COLO668 (cell line): Measurements from ENCODE around the gene AFG1L.
A peak's percentile ranks its signal among the peaks of the same experiment; 100 is the strongest.
"Not testable (repeated sequence)": the region's sequence is repeated elsewhere in the genome, so short reads cannot be mapped to it uniquely, and the experiment has no call there.

Source experiments
- DNase-seq: peaks from one replicate; lab custom pipeline; 2025; ENCODE audit not compliant: unreplicated experiment; lab: John Stamatoyannopoulos, UW

Gene AFG1L

GRCh38 chr6:108507316-108507715, 212.5 kb downstream of the AFG1L start:
- DNase-seq, result no peak

GRCh38 chr6:108510461-108511319, 215.8 kb downstream of the AFG1L start:
- no peak for DNase-seq

GRCh38 chr6:108518714-108519576, 224.1 kb downstream of the AFG1L start:
- DNase-seq, result no peak

GRCh38 chr6:108521616-108522107, 226.8 kb downstream of the AFG1L start:
- DNase-seq, result no peak

- DNase-seq, result no peak
These were observed 228.8 kb downstream of the AFG1L start for GRCh38 chr6:108523697-108524096.

- DNase-seq, result no peak
These were observed 229.8 kb downstream of the AFG1L start for GRCh38 chr6:108524528-108525248.

- DNase-seq, result no peak
These were observed 231.9 kb downstream of the AFG1L start for GRCh38 chr6:108526739-108527174.

GRCh38 chr6:108528878-108529277, 234.0 kb downstream of the AFG1L start:
- DNase-seq, result no peak

- DNase-seq, result no peak
These were observed 236.5 kb downstream of the AFG1L start for GRCh38 chr6:108531332-108531731.

- no peak for DNase-seq
These were observed 240.4 kb downstream of the AFG1L start for GRCh38 chr6:108535114-108535742.

- not testable (repeated sequence) for DNase-seq
These were observed 241.2 kb downstream of the AFG1L start for GRCh38 chr6:108535920-108536535.

- peak; percentile 63 for DNase-seq
These were observed 247.2 kb downstream of the AFG1L start for GRCh38 chr6:108541843-108542759.

GRCh38 chr6:108543175-108543940, 248.5 kb downstream of the AFG1L start:
- no peak for DNase-seq

GRCh38 chr6:108544606-108545005, 249.8 kb downstream of the AFG1L start:
- DNase-seq, result no peak

GRCh38 chr6:108546079-108547049, 251.5 kb downstream of the AFG1L start:
- no peak for DNase-seq

- no peak for DNase-seq
These were observed 254.4 kb downstream of the AFG1L start for GRCh38 chr6:108549241-108549640.

- DNase-seq, result no peak
These were observed 254.9 kb downstream of the AFG1L start for GRCh38 chr6:108549741-108550140.
